GM21367 (cell line): ENCODE results near the gene MYBPC1.
"Not testable (repeated sequence)": the region's sequence is repeated elsewhere in the genome, so short reads cannot be mapped to it uniquely, and the experiment has no call there.

Experiments used
- ATAC-seq: cut with Tn5 transposase; IDR thresholded peaks from one replicate; pipeline ENCODE4 v1.9.1; 2021; ENCODE audit not compliant: unreplicated experiment

MYBPC1 gene

GRCh38 chr12:101720118-101720517 is 125.3 kb downstream of the MYBPC1 start:
- ATAC-seq: no peak

GRCh38 chr12:101722392-101722791 is 127.6 kb downstream of the MYBPC1 start:
- ATAC-seq: no peak

GRCh38 chr12:101727098-101727497 is 132.3 kb downstream of the MYBPC1 start:
- no peak for ATAC-seq

GRCh38 chr12:101729842-101730241 is 135.1 kb downstream of the MYBPC1 start:
- ATAC-seq: no peak

- no peak for ATAC-seq
These were observed 137.5 kb downstream of the MYBPC1 start for GRCh38 chr12:101732318-101732717.

GRCh38 chr12:101733166-101733565 is 138.4 kb downstream of the MYBPC1 start:
- ATAC-seq: no peak

- not testable (repeated sequence) for ATAC-seq
These were observed 139.7 kb downstream of the MYBPC1 start for GRCh38 chr12:101734482-101734881.
